Fibroblast of mammary gland (primary cell): ENCODE data around the gene ACTA2.

Experiments
- DNase-seq: peaks from one replicate; pipeline ENCODE4 v3.0.0-alpha.2; 2010; ENCODE audit warnings: low read depth
- H3K4me3 ChIP-seq: 2 replicates; pipeline ENCODE4 v1.5.1; 2011; ENCODE audit warnings: low read depth, mild to moderate bottlenecking, low read length, moderate library complexity; ENCODE audit not compliant: control insufficient read depth
- TF ChIP-seq, protein P1 (sequence below): conservative IDR thresholded peaks from 2 replicates; pipeline ENCODE4 v1.5.1; 2011; ENCODE audit warnings: low read depth, low read length, inconsistent platforms; ENCODE audit not compliant: control insufficient read depth, insufficient read depth

The ACTA2 gene

DNA sequence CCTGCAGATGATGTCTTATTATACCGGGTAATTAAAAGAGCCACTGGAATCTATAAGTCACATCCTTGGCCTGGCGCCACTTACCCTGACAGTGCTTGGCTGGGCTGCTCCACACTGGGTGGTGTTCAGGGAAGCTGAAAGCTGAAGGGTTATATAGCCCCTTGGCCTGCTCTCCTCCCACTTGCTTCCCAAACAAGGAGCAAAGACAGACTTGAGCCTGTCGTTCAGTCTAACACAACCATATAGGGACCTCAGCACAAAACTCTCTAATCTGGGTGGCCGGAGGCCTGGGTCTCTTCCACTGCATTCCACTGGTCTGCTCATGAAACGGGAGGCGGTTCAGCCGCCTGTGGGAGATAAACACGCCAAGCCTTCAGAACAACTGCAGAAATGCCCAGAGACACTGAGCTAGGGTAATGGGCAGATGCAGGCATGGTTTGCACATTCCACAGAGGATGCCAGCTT, at the start of gene ACTA2:
ACTA2 (minus strand) TSS at position 127 of the 465 bp plus-strand sequence. CDS start 3,843 bp downstream, outside the sequence.
- TF ChIP-seq, protein P1, sequence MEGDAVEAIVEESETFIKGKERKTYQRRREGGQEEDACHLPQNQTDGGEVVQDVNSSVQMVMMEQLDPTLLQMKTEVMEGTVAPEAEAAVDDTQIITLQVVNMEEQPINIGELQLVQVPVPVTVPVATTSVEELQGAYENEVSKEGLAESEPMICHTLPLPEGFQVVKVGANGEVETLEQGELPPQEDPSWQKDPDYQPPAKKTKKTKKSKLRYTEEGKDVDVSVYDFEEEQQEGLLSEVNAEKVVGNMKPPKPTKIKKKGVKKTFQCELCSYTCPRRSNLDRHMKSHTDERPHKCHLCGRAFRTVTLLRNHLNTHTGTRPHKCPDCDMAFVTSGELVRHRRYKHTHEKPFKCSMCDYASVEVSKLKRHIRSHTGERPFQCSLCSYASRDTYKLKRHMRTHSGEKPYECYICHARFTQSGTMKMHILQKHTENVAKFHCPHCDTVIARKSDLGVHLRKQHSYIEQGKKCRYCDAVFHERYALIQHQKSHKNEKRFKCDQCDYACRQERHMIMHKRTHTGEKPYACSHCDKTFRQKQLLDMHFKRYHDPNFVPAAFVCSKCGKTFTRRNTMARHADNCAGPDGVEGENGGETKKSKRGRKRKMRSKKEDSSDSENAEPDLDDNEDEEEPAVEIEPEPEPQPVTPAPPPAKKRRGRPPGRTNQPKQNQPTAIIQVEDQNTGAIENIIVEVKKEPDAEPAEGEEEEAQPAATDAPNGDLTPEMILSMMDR, result no peak
- no peak within 1 kb of the TSS for H3K4me3 ChIP-seq
- DNase-seq, result peak; percentile 70

DNA sequence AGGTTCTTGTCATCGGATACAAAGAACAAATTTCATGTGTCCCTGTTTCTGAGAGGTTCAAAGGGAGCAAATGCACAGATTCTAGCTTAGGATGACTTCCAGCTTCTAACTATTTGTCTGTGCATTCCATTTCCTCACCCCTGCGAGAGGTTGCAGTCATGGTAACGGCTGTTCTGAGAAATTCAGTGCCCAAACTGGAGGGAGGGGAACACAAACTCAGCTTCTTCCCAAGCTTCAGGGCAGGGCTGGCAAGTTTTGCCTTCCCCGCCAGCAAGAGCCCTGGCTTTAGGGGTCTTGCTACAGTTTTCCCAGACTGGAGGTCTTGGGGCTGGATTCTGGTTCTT, 49.1 kb upstream of the ACTA2 start:
- TF ChIP-seq, protein P1, result no peak
- DNase-seq, result no peak

DNA sequence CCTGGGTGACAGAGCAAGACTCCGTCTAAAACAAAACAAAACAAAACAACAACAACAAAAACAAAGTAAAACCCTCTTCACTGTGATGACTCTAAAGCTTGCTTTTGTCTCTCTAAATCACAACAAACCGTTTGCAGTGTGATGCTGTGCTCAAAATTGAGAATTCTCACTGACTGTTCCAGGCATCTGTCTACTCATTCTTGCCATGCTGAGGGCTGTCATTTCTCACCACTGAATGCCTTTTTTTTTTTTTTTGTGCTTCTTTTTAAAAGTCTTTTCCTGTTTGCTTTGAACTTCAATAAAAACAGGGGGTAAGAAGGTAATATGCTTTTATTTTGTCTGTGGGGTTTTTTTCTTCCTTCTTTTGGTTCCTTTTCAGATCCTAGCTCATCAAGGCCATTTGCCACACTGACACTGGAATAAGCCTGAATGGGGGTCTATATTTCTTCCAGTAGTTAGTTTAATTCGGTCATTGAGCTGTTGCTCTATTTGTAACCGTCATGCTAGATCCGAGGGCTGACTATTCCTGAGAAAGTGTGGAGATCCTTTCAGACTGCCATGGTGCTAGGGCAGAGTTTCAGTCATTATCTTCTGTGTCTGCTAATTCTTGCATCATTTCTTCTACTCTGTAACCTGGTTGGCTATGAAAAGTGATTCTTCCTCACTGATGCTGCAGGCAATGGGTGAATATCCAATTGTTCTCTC, 48.6 kb upstream of the ACTA2 start:
- TF ChIP-seq, protein P1, result no peak
- no peak overlapping the region for H3K4me3 ChIP-seq
- DNase-seq, result no peak

More for the DNA sequence above, 49.1 kb upstream of the ACTA2 start:
- no peak overlapping the region for H3K4me3 ChIP-seq

DNA sequence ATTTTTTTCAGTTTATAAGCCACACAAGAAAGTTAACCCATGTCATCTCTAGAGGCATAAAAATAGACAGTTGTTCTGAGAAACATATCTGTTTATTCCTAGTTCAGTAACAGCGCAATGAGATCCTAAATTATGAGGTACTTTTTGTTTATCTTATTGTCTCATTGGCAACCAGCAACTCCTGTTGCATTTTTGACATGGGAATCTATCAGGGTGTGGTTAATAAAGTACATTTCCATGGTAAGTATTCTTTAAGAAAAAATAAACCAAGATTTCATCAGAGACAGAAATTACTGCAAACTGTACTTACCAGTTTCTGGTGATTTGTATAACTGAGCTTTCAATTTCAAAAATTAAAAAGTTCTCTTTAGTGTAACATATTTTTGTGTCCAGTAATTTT, 47.1 kb upstream of the ACTA2 start:
- DNase-seq, result peak; percentile 72
- TF ChIP-seq, protein P1, result no peak
- no peak overlapping the region for H3K4me3 ChIP-seq

DNA sequence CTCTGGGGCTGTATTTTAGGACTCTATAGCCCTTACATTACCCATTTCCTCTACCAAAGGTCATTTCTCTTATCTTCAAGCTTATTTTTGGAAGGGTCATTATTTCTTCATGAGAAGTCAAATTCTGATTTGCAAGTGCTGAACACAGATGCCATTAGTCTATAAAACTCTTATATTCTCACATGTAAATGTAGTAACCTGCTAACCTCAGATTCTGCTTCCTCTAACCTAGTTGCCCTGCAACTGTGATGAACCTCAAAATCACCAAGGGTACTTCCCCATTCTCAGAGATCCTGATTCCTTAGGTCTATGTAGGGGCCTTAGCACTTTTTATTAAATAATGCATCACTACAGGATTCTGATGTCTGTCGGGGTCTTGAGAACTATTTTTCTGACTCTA, 44.4 kb upstream of the ACTA2 start:
- TF ChIP-seq, protein P1, result no peak
- DNase-seq, result no peak
- H3K4me3 ChIP-seq, result no peak overlapping the region

DNA sequence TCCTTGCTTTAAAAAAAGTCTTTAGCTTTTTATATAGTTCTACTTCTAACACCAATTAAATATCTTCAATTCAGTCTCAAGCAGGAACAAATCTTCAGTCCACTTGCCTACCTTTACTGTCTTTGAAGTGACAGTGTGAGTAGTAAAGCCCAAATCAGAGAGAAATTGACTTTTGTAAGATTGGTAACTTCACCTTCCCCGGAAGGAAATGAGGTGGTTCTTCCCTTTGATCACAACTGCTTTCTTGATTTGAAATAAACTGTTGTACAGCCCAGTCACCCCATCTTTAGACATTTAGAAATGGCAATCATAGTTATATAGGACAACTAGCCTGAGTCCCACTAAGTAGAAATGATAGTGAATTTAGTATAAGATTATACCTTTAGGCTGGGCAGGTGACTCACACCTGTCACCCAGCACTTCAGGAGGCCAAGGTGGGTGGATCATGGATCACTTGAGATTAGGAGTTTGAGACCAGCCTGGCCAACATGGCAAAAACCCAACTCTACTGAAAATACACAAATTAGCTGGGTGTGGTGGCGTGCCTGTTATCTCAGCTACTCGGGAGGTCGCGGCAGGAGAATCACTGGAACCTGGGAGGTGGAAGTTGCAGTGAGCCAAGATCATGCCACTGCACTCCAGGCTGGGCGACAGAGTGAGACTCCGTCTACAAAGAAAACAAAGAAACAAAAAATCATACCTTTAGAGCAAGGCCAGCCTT, 42.7 kb upstream of the ACTA2 start:
- no peak overlapping the region for H3K4me3 ChIP-seq
- TF ChIP-seq, protein P1, result no peak
- DNase-seq, result no peak

DNA sequence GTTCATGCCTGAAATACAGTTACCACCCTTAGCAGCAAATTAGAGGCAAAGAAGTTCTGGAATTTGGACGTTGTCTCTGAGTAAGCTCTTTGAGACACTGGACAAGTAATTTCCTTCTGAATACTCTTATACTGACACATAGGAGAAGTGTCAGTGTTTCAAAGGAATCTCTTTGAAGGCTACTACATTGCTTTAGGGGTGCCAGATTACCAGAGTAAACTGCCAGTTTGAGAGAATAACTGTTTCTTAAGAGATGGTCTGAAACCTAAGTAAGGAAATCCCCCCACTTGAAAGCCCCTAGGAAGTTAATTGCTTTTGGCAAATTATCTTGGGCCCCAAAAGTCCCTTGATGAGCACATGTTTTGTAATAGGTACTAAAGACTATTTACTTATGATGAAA, 41.4 kb upstream of the ACTA2 start:
- H3K4me3 ChIP-seq, result peak overlapping the region; percentile 5
- DNase-seq, result peak; percentile 44
- TF ChIP-seq, protein P1, result no peak
